HG02970 (cell line): ENCODE results near the gene ERCC4.
A peak's percentile ranks its signal among the peaks of the same experiment; 100 is the strongest.

Source experiments
- ATAC-seq: cut with Tn5 transposase; IDR thresholded peaks from one replicate; pipeline ENCODE4 v1.9.1; 2021; ENCODE audit warnings: mild to moderate bottlenecking, moderate library complexity, moderate number of reproducible peaks; ENCODE audit not compliant: unreplicated experiment, low FRiP score

The ERCC4 gene

DNA sequence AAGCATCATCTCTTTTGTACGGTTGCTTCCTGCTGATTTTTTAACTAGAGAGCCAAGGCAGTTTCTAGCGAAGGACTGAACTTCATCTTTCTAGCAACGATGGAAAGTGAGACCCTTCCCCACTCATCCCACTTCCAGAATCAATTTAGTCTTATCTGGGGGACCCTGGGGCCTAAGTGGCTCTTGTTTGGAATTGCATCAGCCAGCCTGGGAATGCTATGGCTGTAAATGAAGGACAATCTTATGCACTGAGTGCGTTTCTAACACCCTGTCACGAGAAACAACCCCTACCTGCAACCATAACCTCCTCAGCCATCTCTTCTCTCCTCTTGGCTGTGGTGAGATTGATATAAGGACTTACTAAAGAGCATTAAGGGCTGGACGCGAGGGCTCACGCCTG, 64.8 kb downstream of the ERCC4 start:
- ATAC-seq = no peak

DNA sequence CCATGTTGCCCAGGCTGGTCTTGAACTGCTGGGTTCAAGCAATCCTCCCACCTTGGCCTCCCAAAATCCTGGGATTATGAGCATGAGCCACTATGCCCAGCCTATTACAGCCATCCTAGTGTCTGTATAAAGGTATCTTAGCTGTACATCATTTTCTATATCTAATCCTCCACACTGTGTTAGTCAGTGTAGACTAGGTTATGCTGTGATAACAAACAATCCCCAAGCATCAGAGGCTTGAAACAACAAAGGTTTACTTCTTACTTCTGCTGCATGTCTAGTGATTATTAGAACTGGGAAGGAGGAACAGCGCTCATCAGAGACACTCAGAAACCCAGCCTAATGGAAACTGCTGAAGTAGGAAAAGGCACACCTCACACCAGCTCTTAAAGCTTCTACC, 68.1 kb downstream of the ERCC4 start:
- no peak for ATAC-seq

DNA sequence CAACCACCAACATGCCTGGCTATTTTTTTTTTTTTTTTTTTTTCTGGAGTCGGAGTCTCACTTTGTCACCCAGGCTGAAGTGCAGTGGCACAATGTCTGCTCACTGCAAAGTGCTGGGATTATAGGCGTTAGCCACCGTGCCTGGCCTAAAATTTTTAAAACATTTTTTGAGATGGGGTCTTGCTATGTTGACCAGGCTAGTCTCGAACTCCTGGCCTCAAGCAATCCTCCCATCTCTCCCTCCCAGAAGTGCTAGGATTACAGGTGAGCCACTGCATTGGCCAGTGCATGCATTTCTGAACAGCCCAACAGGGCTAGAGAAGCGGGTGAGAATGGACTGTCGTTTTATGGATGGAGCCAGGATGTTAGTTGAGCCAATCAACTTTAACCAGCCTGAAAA, 72.4 kb downstream of the ERCC4 start:
- no peak for ATAC-seq

DNA sequence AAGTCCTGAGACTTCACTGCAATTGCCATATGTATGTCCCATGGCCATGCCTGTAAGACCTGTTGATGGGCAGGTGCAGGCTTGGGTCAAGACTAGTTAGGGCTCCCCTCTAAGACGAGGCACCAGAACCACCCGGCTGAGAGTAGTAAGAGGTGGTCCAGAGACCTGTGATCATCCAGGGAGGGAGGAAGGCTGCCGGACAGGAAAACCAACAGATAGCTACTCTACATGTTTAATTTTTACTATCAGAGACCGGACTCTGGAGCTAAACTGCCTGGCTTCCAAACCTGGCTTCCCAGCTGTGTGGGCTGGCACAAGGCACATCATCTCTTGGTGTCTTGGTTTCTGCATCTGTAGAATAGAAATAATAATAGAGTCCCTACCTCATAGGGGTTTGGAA, 73.0 kb downstream of the ERCC4 start:
- no peak for ATAC-seq

DNA sequence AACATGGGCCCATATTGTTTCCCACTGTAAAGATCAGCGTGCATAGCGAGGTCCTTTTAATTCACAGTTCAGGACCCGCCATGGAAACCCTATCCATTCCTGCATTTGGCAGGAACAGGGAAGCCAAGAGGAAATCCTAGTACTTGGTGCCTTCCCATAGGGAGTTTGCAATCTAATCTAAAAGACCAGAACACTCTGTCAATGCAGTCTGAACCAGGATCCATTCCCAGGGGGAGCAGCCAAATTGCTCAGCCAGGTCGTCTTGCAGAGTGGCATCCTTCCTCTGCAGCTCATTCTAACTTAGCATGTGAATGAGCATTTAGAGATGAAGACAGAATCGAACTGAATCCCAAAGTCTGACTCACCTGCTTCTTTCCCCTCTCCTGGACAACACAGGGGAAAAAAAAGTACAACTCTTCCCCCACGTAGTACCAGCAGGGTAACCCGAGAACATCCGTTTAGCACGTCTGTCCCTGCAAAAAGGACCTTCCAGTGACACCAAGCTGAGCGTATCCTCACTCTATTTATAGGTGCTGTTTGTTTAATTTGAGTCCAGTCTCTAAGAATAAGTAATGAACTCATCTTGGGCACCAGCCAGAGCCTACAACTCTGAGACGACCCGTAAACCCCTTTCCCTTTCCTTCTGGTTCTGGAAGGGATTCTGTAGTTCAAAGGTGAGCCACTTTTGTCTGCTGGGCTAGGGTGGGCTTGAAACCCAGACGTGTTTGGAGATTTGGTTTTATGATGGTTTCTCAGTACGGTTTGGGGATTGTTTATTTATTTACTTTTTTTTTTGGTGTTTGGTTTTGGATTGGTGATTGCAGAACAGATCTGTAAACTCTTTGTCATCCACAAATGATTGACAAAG, 74.5 kb downstream of the ERCC4 start:
- ATAC-seq = no peak

DNA sequence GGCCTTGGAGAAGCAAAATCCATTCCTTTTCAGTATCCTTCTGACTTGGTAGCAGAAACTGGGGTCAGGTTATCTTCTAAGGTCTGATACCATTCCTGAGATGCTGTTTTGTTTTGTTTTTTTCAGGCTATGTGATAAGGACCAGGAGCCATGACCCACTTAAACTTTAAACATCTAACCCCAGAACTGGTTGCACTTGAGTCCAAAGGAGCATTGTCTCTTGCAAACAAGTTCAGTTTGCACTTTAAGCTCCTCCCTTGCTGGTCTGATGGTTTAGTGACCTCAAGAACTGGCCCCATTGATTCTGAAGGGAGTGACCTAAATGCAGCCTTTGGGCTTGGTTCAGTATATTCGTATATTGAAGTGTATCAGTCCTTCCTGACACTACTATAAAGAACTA, 75.2 kb downstream of the ERCC4 start:
- no peak for ATAC-seq

DNA sequence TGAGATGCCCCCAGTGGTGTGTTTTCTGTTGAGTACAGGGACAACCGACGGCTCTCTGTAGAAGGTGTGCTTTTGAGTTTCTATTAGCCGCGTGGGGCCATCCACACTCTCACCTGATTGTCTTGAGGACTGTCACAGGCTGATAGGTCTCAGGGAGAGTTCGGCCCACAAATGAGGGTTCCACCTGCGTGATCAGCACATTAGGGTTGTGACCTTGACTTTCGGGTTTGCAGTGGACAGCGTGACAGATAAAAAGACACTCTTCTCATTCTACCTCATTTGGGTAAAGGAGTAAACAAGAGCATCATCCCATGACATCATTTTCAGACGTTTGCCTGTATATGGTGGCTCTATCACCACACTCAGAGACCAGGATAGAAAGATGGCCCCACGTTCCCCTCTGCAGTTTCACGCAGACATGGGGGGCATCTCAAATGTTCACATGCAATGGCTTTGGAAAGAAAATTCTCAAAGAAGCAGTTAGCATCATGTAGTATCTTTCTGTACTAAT, 76.9 kb downstream of the ERCC4 start:
- ATAC-seq = no peak

DNA sequence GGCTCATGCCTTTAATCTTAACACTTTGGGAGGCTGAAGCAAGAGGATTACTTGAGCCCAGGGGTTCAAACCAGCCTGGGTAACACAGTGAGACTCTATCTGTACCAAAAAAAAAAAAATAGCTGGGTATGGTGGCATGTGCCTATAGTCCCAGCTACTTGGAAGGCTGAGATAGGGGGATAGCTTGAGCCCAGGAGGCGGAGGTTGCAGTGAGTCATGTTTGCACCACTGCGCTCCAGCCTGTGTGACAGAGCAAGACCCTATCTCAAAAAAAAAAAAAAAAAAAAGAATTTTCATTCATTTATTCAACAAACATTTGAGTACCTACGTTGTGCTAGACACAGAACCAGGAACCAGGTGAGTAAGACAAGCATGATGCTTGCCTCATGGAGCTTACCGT, 77.6 kb downstream of the ERCC4 start:
- no peak for ATAC-seq

DNA sequence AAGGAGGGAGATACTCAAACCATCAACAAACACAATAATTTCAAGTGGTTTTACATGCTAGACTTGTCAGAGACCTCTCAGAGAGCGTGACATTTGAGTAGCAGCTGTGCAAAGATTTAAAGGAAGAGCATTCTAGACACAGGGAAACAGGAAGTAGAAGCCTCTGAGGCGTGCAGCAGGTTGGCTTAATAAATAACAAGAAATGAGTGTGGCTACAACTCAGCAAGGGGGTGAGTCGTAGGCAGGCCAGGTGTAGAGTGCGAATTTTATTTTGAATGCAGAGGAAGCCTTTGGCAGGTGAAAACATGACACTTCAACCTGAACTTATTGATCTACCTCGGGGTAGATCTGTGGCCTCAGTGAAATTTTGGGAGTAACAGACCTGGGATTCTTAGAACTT, 78.0 kb downstream of the ERCC4 start:
- peak; percentile 82 for ATAC-seq

DNA sequence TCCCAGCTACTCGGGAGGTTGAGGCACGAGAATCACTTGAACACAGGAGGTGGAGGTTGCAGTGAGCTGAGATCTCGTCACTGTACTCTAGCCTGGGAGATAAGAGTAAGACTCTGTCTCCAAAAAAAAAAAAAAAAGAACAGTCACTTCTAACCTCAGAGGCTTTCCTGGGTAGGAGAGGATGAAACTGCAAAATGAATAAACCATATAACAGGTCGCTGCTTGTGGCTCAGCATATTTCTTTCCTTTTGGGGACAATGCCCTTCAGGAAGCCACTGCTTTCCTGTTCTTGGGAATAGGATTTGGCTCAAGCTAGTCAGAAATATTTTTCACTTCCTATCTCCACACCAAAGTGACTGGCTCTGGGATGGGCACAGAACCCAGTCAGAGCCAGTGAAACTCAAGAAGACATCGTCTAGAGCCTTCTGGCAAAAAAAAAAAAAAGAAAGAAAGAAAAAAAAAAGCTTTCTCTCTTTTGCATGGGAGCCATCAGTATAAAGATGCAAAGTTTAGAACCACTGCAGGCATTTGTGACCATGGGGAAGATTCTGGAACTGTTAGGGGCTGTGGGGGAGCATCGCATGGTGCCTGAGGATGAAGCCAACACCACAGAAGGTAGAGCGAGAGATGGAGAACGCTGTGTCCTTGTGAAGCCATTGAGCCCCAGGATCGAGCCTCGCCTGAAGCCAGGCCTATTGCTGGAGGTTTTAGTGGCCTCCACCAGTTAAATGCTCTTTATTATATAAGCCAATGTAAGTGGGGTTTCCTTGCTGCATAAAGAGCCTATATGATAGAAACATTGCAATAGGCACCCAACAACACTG, 79.3 kb downstream of the ERCC4 start:
- ATAC-seq = no peak

DNA sequence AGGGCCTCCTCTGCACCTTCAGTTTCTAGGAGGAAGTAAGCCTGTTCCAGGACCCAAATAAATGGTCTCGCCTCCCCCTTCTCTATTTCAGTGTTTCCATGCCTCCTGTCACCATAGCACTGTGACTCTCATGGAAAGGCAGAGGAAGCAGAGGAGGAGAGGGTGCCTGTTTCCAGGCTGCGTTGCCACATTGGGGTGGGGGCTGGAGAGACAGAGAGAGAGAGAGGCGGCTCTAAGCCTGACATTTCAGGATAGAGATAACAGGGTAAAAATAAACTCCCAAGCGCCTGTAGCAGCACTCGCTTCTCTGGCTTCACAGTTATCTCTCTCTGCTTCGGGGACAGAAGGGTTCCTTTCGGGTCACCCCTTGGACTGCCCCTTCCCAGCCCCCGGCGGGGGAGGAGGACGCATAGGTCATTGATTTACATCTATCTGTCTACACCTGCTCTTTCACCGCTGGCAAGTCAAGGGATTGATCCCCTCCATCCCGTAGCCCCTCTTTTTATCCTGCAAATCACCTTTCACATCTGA, 80.0 kb downstream of the ERCC4 start:
- ATAC-seq = no peak

DNA sequence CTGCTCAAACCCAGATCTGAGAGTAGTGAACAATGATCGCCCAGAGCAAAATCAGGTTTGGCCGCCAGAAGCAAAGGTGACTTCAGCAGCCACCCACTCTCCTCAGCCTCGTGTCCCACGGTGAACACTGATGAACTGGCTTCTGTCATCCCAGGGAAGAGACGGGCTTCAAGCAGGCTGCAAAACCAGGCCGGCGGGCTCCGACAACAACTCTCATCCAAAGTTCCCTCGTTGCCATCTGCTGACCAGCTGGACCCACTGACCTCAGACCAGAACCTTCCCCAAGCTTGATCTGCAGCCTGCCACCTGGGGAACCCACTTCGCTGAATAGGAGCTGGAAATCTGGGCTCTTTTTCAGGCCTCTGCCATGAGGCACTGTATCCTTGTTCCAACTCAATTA, 81.6 kb downstream of the ERCC4 start:
- ATAC-seq = no peak
